ENCODE results near the gene C17orf67. TPM values are rescaled to one million over a fixed set of nuclear protein-coding genes. Genes with fewer than 3 reads are reported as not detected.

C17orf67 gene
- total and polyA plus RNA-seq, 10 of the 15 experiments (the other 5 are each of a cell fraction or from before 2014, with no cell fraction given), result 0.24 to 3.3 (median 0.89) TPM

GRCh38 chr17:56810343-56810742 is 23.4 kb downstream of the C17orf67 start (continued):
- TF ChIP-seq ZBTB33 (IDR thresholded peaks at IDR 0.05), result no peak
- TF ChIP-seq HDAC6 (IDR thresholded peaks at IDR 0.05; ENCODE audit: unreplicated experiment), result no peak
- TF ChIP-seq MYB (IDR thresholded peaks at IDR 0.05; ENCODE audit: borderline replicate concordance, low read depth, low read length), result no peak
- TF ChIP-seq CREB1 (IDR thresholded peaks at IDR 0.05; ENCODE audit: low read depth), result no peak
- no peak for TF ChIP-seq MLLT1 (IDR thresholded peaks at IDR 0.05)
- TF ChIP-seq SMC3 (IDR thresholded peaks at IDR 0.05; ENCODE audit: borderline replicate concordance, low read length), result no peak
- TF ChIP-seq BCL11A (IDR thresholded peaks at IDR 0.05; ENCODE audit: low read depth, low read length), result no peak
- TF ChIP-seq JUNB (IDR thresholded peaks at IDR 0.05), result no peak
- no peak for TF ChIP-seq ZNF207 (IDR thresholded peaks at IDR 0.05; ENCODE audit: borderline replicate concordance)
- TF ChIP-seq MEF2B (IDR thresholded peaks at IDR 0.05; ENCODE audit: partially characterized antibody, poor library complexity, severe bottlenecking), result no peak

GRCh38 chr17:56809820-56810179 is 23.9 kb downstream of the C17orf67 start:
- H3K4me2 ChIP-seq (ENCODE audit: control insufficient read depth, insufficient read depth), result no peak overlapping the region
- no peaks in the 10 kb centered on the region for H3K9me3 ChIP-seq (replicated peaks; ENCODE audit: control insufficient read depth, insufficient read depth, low read length)
- H2AFZ ChIP-seq (ENCODE audit: control insufficient read depth, low read depth, low read length), result no peak overlapping the region
- peak; percentile 7 for TF ChIP-seq BCL3 (IDR thresholded peaks at IDR 0.05; ENCODE audit: borderline replicate concordance, insufficient read depth, low read depth, low read length, poor library complexity, severe bottlenecking)
- TF ChIP-seq SIX5 (IDR thresholded peaks at IDR 0.05; ENCODE audit: low read depth, low read length, severe bottlenecking), result no peak
- no peak for FAIRE-seq
- ChIA-PET CTCF (no interaction called here), RAD21 (ENCODE audit: unreplicated experiment) (no interaction called here), SMC1A (ENCODE audit: uncharacterized antibody, unreplicated experiment) (no interaction called here), POLR2A (no interaction called here)
- 64% methylated on average over 1 of the region's 1 CpG for WGBS (ENCODE audit: insufficient coverage, insufficient replicate concordance, low lambda C conversion rate, missing lambda C conversion rate)
- no peak for DNase-seq (ENCODE audit: low read depth, low spot score)
- intact Hi-C loops (cut with micrococcal nuclease; ENCODE audit: unreplicated experiment), result no loop called here
- no peaks in the 10 kb centered on the region for H3K4me1 ChIP-seq (ENCODE audit: control insufficient read depth, insufficient read depth, low read length)
- H3K36me3 ChIP-seq (ENCODE audit: control insufficient read depth in 2 of 2, insufficient read depth in 2 of 2, low read length in 1 of 2), result no peaks in the 10 kb centered on the region
- no peak for ATAC-seq
- no peaks in the 10 kb centered on the region for H3K79me2 ChIP-seq (ENCODE audit: control insufficient read depth, insufficient read depth, low read length)
- in situ Hi-C loops (cut with MboI), result no loop called here
- H3K27me3 ChIP-seq (replicated peaks in 1 of 2; ENCODE audit: control insufficient read depth in 2 of 2, insufficient read depth in 2 of 2, low read length in 1 of 2), result no peaks in the 10 kb centered on the region; a peak in 1 of 4 replicates
- no peak overlapping the region for H3K9ac ChIP-seq (ENCODE audit: control insufficient read depth, insufficient read depth, low read length)
- no peaks in the 10 kb centered on the region for H4K20me1 ChIP-seq (ENCODE audit: control insufficient read depth, insufficient read depth)
- no peak overlapping the region for H3K27ac ChIP-seq (ENCODE audit: control insufficient read depth, insufficient read depth)
- H3K4me3 ChIP-seq, result no peak overlapping the region
- BruUV-seq (replicated peaks), result no TSS peak
